Activated T-helper 2 cell treated with anti-CD3 and anti-CD28 coated beads, Interferon-gamma antibody, Interleukin-2, Interleukin-4, amounts not matched to agents 10 μg/mL and 5 μg/mL and 100 μg/mL, durations not matched to agents 14 hours and 24 hours and 36 hours (primary cell): ENCODE data around the gene LNX1. TPM values are rescaled to one million over a fixed set of nuclear protein-coding genes. Genes with fewer than 3 reads are reported as not detected.

Source experiments
- DNase-seq: peaks from one replicate; pipeline ENCODE4 v3.0.0; 2021; ENCODE audit warnings: low spot score
- H3K27ac Mint-ChIP-seq: one replicate; pipeline ENCODE4 v1.8.0; 2021; ENCODE audit warnings: mixed read lengths
- H3K27me3 Mint-ChIP-seq: one replicate; pipeline ENCODE4 v1.8.0; 2021; ENCODE audit warnings: low read depth, mixed read lengths
- H3K36me3 Mint-ChIP-seq: one replicate; pipeline ENCODE4 v1.8.0; 2021; ENCODE audit warnings: low read depth, mixed read lengths
- H3K4me1 Mint-ChIP-seq: one replicate; pipeline ENCODE4 v1.8.0; 2021; ENCODE audit warnings: low read depth, mixed read lengths
- H3K4me3 Mint-ChIP-seq: one replicate; pipeline ENCODE4 v1.8.0; 2021; ENCODE audit warnings: low read depth, mild to moderate bottlenecking, moderate library complexity, mixed read lengths
- H3K9me3 Mint-ChIP-seq: one replicate; pipeline ENCODE4 v1.8.0; 2021; ENCODE audit warnings: mixed read lengths
- intact Hi-C: fragments of 100-400 bp; cut with micrococcal nuclease; formaldehyde crosslinking; loops from one replicate; pipeline ENCODE4 v1.15.1; 2023
- total RNA-seq: library from RNA; stranded (reverse); gene quantifications from 2 replicates; pipeline ENCODE4 v1.2.3, GENCODE V29; 2022

The LNX1 gene
- total RNA-seq, 1 donor from 2014 or later = not detected

GRCh38 chr4:53595204-53595603, 3.9 kb upstream of the LNX1 start:
- Mint-ChIP-seq H3K27ac (no peak overlapping the region), H3K36me3 (no peaks in the 10 kb centered on the region), H3K4me3 (no peak overlapping the region), H3K4me1 (peaks cover 4% of the 10 kb centered on the region), H3K27me3 (peaks cover 20% of the 10 kb centered on the region), H3K9me3 (no peaks in the 10 kb centered on the region)
- intact Hi-C loops = no loop called here
- no peak for DNase-seq

GRCh38 chr4:53593765-53594164, 2.5 kb upstream of the LNX1 start:
- H3K27me3 Mint-ChIP-seq = peaks cover 23% of the 10 kb centered on the region
- intact Hi-C loops = no loop called here

DNA sequence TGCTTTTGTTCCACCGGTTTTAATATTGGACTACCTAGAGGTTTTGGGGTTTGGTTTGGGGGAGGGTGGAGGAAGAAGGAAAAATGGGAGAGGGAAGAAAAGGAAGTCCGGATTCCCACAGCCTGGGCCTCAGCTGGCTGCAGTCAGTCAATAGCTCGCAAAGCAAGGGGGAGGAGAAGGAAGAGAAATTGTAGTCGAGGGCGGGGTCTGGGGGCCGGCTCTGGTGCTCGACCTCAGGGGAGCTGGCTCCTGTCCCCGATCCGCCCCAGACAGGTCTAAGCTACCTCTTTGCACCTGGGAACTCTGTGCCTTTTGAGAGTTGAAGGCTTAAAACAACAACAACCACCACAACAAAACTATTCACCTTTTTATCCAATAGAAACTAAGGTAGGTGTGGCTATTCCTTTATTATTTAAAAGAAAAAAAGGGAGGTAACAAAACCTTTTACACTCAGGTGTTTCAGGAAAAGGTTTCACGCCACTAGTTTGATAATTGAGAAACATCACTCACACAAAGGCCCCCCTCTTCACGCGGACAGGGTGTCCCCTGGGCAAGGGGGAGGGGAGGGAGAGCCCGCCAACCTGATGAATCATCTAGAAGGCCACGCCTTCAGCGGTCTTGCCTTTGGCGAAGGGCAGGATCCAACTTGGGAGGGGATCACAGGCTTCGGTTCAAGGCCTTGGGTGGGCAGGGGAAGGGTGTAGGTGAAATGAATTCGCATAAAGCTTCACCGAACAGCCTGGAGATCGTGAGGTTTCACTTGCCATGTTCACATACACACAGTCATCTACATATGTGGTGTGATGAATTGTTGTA, 1.6 kb upstream of the LNX1 start:
- H3K4me3 Mint-ChIP-seq = no peak overlapping the region
- intact Hi-C loops = no loop called here

More at GRCh38 chr4:53593765-53594164, 2.5 kb upstream of the LNX1 start:
- H3K36me3 Mint-ChIP-seq = no peaks in the 10 kb centered on the region
- H3K9me3 Mint-ChIP-seq = no peaks in the 10 kb centered on the region
- no peak overlapping the region for H3K27ac Mint-ChIP-seq
- no peak for DNase-seq
- H3K4me3 Mint-ChIP-seq = no peak overlapping the region
- peaks cover 4% of the 10 kb centered on the region for H3K4me1 Mint-ChIP-seq

DNA sequence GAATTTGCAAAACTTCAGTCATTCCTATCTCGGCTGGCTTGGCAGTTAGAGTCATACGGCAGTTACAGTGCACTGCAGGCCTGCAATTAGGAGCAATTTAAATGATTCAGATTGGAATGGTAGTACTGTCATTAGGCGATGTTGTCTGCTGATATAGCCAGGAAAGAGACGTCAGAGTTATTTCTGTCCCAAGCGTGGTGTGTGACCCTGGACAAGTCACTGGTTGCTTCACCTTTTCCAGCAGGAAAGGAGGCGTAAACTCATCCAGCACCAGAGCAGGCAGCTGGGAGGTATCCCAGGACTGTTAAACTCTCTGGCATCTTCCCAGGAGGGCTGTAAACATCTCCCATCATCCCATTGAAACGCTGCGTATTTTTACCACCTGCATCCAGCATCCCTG, 836 bp upstream of the LNX1 start:
- Mint-ChIP-seq H3K36me3 (no peaks in the 10 kb centered on the region), H3K27me3 (peaks cover 23% of the 10 kb centered on the region), H3K27ac (no peak overlapping the region), H3K9me3 (no peaks in the 10 kb centered on the region), H3K4me3 (no peak overlapping the region), H3K4me1 (peaks cover 4% of the 10 kb centered on the region)
- no peak for DNase-seq
- intact Hi-C loops = no loop called here

More for the DNA sequence above, 1.6 kb upstream of the LNX1 start:
- DNase-seq = no peak
- no peaks in the 10 kb centered on the region for H3K36me3 Mint-ChIP-seq
- H3K27ac Mint-ChIP-seq = no peak overlapping the region
- peaks cover 4% of the 10 kb centered on the region for H3K4me1 Mint-ChIP-seq
- H3K27me3 Mint-ChIP-seq = peaks cover 23% of the 10 kb centered on the region
- no peaks in the 10 kb centered on the region for H3K9me3 Mint-ChIP-seq

- Mint-ChIP-seq H3K9me3 (no peaks in the 10 kb centered on the region), H3K27ac (no peak overlapping the region), H3K4me1 (peaks cover 4% of the 10 kb centered on the region), H3K4me3 (no peak overlapping the region), H3K36me3 (no peaks in the 10 kb centered on the region), H3K27me3 (peaks cover 23% of the 10 kb centered on the region)
- DNase-seq = no peak
- intact Hi-C loops = no loop called here
Measured at GRCh38 chr4:53590187-53590586, 1.1 kb downstream of the LNX1 start.

DNA sequence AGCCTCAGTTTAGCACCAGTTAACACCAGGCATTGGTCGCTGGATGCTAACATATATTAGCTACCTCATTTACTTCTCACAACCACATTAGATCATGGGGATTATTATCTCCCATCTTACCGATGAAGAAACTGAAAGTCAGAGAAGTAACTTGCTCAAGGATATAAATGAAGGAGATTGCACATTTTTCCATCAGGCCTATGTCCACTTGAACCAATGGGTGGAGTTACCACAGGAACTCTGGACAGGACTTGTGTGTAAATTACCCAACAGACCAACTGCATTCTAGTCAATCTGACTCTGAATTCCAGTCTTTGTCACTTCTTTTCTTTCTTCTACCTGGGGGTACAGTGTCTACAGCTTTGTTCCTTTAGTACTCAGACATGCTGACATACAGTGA, 1.8 kb downstream of the LNX1 start:
- H3K4me3 Mint-ChIP-seq = no peak overlapping the region
- no peak for DNase-seq
- H3K27ac Mint-ChIP-seq = no peak overlapping the region

GRCh38 chr4:53587135-53587534, 4.2 kb downstream of the LNX1 start:
- H3K4me3 Mint-ChIP-seq = no peak overlapping the region
- no peaks in the 10 kb centered on the region for H3K36me3 Mint-ChIP-seq
- peaks cover 4% of the 10 kb centered on the region for H3K4me1 Mint-ChIP-seq
- intact Hi-C loops = no loop called here
- DNase-seq = no peak
- H3K9me3 Mint-ChIP-seq = no peaks in the 10 kb centered on the region
- peaks cover 23% of the 10 kb centered on the region for H3K27me3 Mint-ChIP-seq
- no peak overlapping the region for H3K27ac Mint-ChIP-seq

More for the DNA sequence above, 1.8 kb downstream of the LNX1 start:
- H3K9me3 Mint-ChIP-seq = no peaks in the 10 kb centered on the region
- no peaks in the 10 kb centered on the region for H3K36me3 Mint-ChIP-seq
- peaks cover 4% of the 10 kb centered on the region for H3K4me1 Mint-ChIP-seq
- H3K27me3 Mint-ChIP-seq = peaks cover 23% of the 10 kb centered on the region
- intact Hi-C loops = no loop called here

DNA sequence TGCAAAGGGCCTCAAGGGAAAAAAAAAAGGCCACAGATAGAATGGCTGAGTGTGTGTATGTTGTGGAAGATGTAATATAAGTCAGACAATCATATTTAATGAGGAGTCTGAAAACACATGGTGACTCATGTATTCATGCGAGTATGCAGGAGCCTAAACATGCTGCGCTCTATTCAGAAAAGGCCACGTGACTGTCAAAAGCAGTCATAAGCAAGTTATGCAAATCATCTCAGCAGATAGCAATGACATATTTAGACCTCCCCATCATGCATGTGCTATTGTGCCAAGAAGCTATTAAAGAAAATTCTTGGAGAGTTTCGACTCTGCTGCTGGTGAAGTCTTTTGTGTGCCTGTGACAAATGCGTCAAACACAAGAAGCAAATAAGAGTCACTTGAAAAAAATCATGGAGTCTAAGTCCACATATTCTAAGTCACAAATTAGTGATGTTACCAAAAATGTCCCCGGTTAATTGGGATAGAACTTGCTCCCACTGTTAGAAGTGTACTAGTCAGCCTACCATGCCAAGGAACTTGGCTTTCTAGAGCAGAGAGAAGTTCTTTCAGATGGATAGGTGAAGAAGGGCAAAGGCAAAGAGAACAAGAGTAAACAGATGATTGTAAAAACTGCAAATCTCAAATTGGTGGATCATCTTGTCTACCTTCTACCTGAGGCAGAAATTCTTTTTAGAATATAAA, 5.0 kb downstream of the LNX1 start:
- intact Hi-C loops = no loop called here
- Mint-ChIP-seq H3K4me1 (no peaks in the 10 kb centered on the region), H3K27ac (no peak overlapping the region), H3K4me3 (no peak overlapping the region), H3K27me3 (peaks cover 15% of the 10 kb centered on the region), H3K36me3 (no peaks in the 10 kb centered on the region), H3K9me3 (no peaks in the 10 kb centered on the region)
- DNase-seq = no peak

- no peaks in the 10 kb centered on the region for H3K9me3 Mint-ChIP-seq
- H3K4me1 Mint-ChIP-seq = no peaks in the 10 kb centered on the region
- intact Hi-C loops = no loop called here
- peaks cover 2% of the 10 kb centered on the region for H3K27me3 Mint-ChIP-seq
- DNase-seq = no peak
- H3K36me3 Mint-ChIP-seq = no peaks in the 10 kb centered on the region
- H3K27ac Mint-ChIP-seq = no peak overlapping the region
- no peak overlapping the region for H3K4me3 Mint-ChIP-seq
Measured at GRCh38 chr4:53584658-53585057, 6.6 kb downstream of the LNX1 start.

GRCh38 chr4:53583513-53583912, 7.8 kb downstream of the LNX1 start:
- Mint-ChIP-seq H3K9me3 (no peaks in the 10 kb centered on the region), H3K27ac (no peak overlapping the region), H3K4me1 (no peaks in the 10 kb centered on the region), H3K4me3 (no peak overlapping the region), H3K36me3 (no peaks in the 10 kb centered on the region), H3K27me3 (peaks cover 2% of the 10 kb centered on the region)
- intact Hi-C loops = no loop called here
- DNase-seq = no peak

DNA sequence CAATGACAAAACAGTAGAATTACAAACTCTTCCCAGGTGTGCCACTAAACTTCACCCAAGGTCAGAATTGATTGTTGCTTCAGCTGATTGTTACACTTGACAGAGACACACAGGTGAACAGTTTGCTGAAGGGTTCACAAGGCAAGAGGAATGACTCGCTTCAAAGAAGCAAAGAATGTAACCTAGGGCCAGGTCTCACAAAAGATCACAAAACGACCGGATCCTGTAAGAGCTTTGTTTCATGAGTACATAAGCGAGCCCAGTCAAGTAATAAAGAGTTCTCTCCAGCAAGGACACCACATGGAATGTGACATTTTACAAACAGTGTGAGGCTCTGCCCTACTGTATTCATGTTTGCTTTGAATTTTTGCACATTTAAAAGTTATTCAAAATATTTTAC, 9.1 kb downstream of the LNX1 start:
- intact Hi-C loops = no loop called here
- H3K27ac Mint-ChIP-seq = no peak overlapping the region
- DNase-seq = no peak
- no peaks in the 10 kb centered on the region for H3K36me3 Mint-ChIP-seq
- H3K4me3 Mint-ChIP-seq = no peak overlapping the region
- no peaks in the 10 kb centered on the region for H3K9me3 Mint-ChIP-seq
- H3K4me1 Mint-ChIP-seq = no peaks in the 10 kb centered on the region
- peaks cover 3% of the 10 kb centered on the region for H3K27me3 Mint-ChIP-seq

GRCh38 chr4:53580274-53580673, 11.0 kb downstream of the LNX1 start:
- H3K4me3 Mint-ChIP-seq = no peak overlapping the region

DNA sequence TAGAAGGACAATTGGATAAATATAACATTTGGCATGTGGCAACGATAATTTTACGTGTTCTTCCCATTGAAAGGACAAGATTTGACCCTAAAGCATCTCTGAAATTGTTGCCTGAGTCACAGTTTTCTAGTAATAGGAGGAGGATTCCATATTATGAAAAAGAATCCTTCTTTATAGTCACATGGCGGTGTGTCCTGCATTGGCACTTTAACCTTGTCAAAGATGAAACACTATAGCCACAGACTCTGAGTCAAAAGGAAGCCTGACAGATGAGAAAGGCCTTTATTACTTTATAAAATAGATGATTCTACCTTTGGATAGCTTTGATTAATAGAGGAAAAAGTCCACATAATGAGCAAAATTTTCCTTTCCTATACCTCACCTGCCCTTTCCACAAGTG, 11.5 kb downstream of the LNX1 start:
- Mint-ChIP-seq H3K36me3 (no peaks in the 10 kb centered on the region), H3K27me3 (peaks cover 3% of the 10 kb centered on the region), H3K9me3 (no peaks in the 10 kb centered on the region), H3K27ac (no peak overlapping the region), H3K4me1 (no peaks in the 10 kb centered on the region), H3K4me3 (no peak overlapping the region)
- DNase-seq = no peak
- intact Hi-C loops = no loop called here

More at GRCh38 chr4:53580274-53580673, 11.0 kb downstream of the LNX1 start:
- Mint-ChIP-seq H3K4me1 (no peaks in the 10 kb centered on the region), H3K27me3 (peaks cover 3% of the 10 kb centered on the region), H3K27ac (no peak overlapping the region), H3K36me3 (no peaks in the 10 kb centered on the region), H3K9me3 (no peaks in the 10 kb centered on the region)
- DNase-seq = no peak
- intact Hi-C loops = no loop called here
